HepG2 (cell line): ENCODE results near the gene HENMT1. TPM values are rescaled to one million over a fixed set of nuclear protein-coding genes. Genes with fewer than 3 reads are reported as not detected.

Experiments used
- ATAC-seq: fragments of 200-7000 bp; cut with Tn5 transposase; 3 replicates; pipeline ENCODE4 v1.9.1; 2020; ENCODE audit warnings: mild to moderate bottlenecking, moderate library complexity
- BruUV-seq: library from RNA; stranded (reverse); fragments of 400-500 nt; replicated peaks from 2 replicates; lab custom pipeline; 2021; lab: Mats Ljungman, UMichigan
- CTCF ChIA-PET: fragments of 300-600 bp; formaldehyde crosslinking; extraction: SDS; loops from one replicate; lab custom pipeline; 2021; ENCODE audit warnings: low total read pairs, inconsistent platforms, low intra/inter-chr PET ratio; lab: Yijun Ruan, JAX
- POLR2A ChIA-PET: fragments of 350-600 bp; sonication (Branson Sonifier 250); formaldehyde crosslinking; loops from one replicate; lab custom pipeline; 2020; ENCODE audit warnings: antibody characterized with exemption, inconsistent platforms; lab: Yijun Ruan, JAX
- DNase-seq: peaks from one replicate; pipeline ENCODE4 v3.0.0-alpha.2; 2015; ENCODE audit warnings: low spot score
- FAIRE-seq: peaks from 3 replicates; lab custom pipeline; 2011; peaks lifted over from hg19 to GRCh38; lab: Jason Lieb, UNC
- H2AFZ ChIP-seq: one replicate; pipeline ENCODE4 v1.6.1; 2011; ENCODE audit warnings: low read length, inconsistent platforms
- H3K27ac ChIP-seq: fragments of 300-600 bp; 3 replicates; pipeline ENCODE4 v1.8.0; 2011; ENCODE audit warnings: mixed run types, mild to moderate bottlenecking, mixed read lengths, low read length, inconsistent platforms; ENCODE audit not compliant: insufficient read depth; ENCODE audit errors: extremely low read length
- H3K27me3 ChIP-seq, 2 experiments: fragments of 200-600 bp in 1 of 2; 2 replicates in 1 of 2; 3 replicates in 1 of 2; pipeline versions ENCODE4 v1.6.0 to v1.8.0; 2011; ENCODE audit warnings: low read length in 2 of 2, mild to moderate bottlenecking in 2 of 2, moderate library complexity in 2 of 2, inconsistent platforms in 1 of 2; ENCODE audit not compliant: insufficient read depth in 2 of 2, control insufficient read depth in 1 of 2
- H3K36me3 ChIP-seq, 2 experiments: fragments of 200-600 bp in 1 of 2; replicated peaks in 1 of 2; 2 replicates in 1 of 2; 3 replicates in 1 of 2; pipeline versions ENCODE4 v1.5.1 to v1.8.0; 2011; ENCODE audit warnings: low read length in 2 of 2, inconsistent platforms in 1 of 2; ENCODE audit not compliant: insufficient read depth in 2 of 2, control insufficient read depth in 1 of 2
- H3K4me1 ChIP-seq: 2 replicates; pipeline ENCODE4 v1.5.1; 2012; ENCODE audit warnings: low read length, inconsistent platforms; ENCODE audit not compliant: insufficient read depth
- H3K4me2 ChIP-seq: 2 replicates; pipeline ENCODE4 v1.6.0; 2011; ENCODE audit warnings: low read depth, low read length, inconsistent platforms
- H3K4me3 ChIP-seq, 3 experiments: fragments of 200-600 bp in 1 of 3; sonication (generic), shearing (Covaris generic) in 1 of 3; replicated peaks in 1 of 3; 2 replicates each; pipeline ENCODE4 v1.5.1; 2011 to 2016; ENCODE audit warnings: low read length in 3 of 3, inconsistent platforms in 2 of 3, low read depth in 2 of 3, mild to moderate bottlenecking in 2 of 3, control low read depth in 1 of 3, mixed read lengths in 1 of 3; ENCODE audit not compliant: insufficient read depth in 1 of 3
- H3K79me2 ChIP-seq: one replicate; pipeline ENCODE4 v1.6.1; 2011; ENCODE audit warnings: low read length, inconsistent platforms; ENCODE audit not compliant: insufficient read depth
- H3K9ac ChIP-seq: 2 replicates; pipeline ENCODE4 v1.6.0; 2011; ENCODE audit warnings: mild to moderate bottlenecking, low read depth, low read length, inconsistent platforms; ENCODE audit not compliant: insufficient read depth
- H3K9me3 ChIP-seq: 2 replicates; pipeline ENCODE4 v1.5.1; 2012; ENCODE audit warnings: mild to moderate bottlenecking, low read length
- H4K20me1 ChIP-seq: 2 replicates; pipeline ENCODE4 v1.6.0; 2011; ENCODE audit warnings: inconsistent platforms, mild to moderate bottlenecking, low read length, moderate library complexity; ENCODE audit not compliant: insufficient read depth
- CSRNP1 ChIP-seq: sonication (generic); formaldehyde crosslinking; IDR thresholded peaks from 2 replicates; pipeline ENCODE4 v1.8.1; 2023; ENCODE audit warnings: mild to moderate bottlenecking, missing genetic modification reagents
- MZF1 ChIP-seq: sonication (generic); formaldehyde crosslinking; IDR thresholded peaks from 2 replicates; pipeline ENCODE4 v1.8.1; 2023; ENCODE audit warnings: mild to moderate bottlenecking, missing genetic modification reagents, borderline replicate concordance
- POLR2AphosphoS5 ChIP-seq: IDR thresholded peaks from 2 replicates; pipeline ENCODE4 v1.6.1; 2012; ENCODE audit warnings: low read depth, low read length
- RFX1 ChIP-seq: fragments of 450-650 bp; IDR thresholded peaks from 2 replicates; pipeline ENCODE4 v1.6.1; 2017
- RFXANK ChIP-seq: IDR thresholded peaks from 2 replicates; pipeline ENCODE4 v1.6.1; 2016
- ZNF350 ChIP-seq: sonication (generic); formaldehyde crosslinking; IDR thresholded peaks from 2 replicates; pipeline ENCODE4 v1.4.0; 2020; ENCODE audit warnings: mild to moderate bottlenecking, low read depth, missing genetic modification reagents, borderline replicate concordance
- WGBS: methylation state at CpG from one replicate; pipeline ENCODE4 v1.1.6; 2017; ENCODE audit warnings: low lambda C conversion rate; 5-methylcytosine and 5-hydroxymethylcytosine counted together
- in situ Hi-C: cut with HindIII; loops from 2 replicates; pipeline ENCODE4 v1.10.0; 2017; ENCODE audit warnings: low pct_unique_long_range_greater_than_20kb; ENCODE audit not compliant: extremely low pct_ligation_motif_present
- intact Hi-C: fragments of 100-400 bp; cut with micrococcal nuclease; formaldehyde crosslinking; loops from one replicate; pipeline ENCODE4 v1.10.0; 2022; ENCODE audit not compliant: unreplicated experiment
- polyA plus RNA-seq, 8 experiments: library from polyadenylated mRNA; depleted of rRNA in 3 of 8; stranded (reverse) in 7 of 8; unstranded in 1 of 8; fragments of >200 nt; fragmentation: Illumina TruSeq in 4 of 8; extraction: Trizol in 4 of 8; gene quantifications; 2 replicates each; pipeline versions ENCODE4 v1.2.1 to v1.2.3, GENCODE V29; 2011 to 2016; ENCODE audit warnings: low read depth in 4 of 8, missing spikeins in 1 of 8, mixed read lengths in 1 of 8; ENCODE audit not compliant: insufficient read depth in 1 of 8
- total RNA-seq, 5 experiments: library from RNA; depleted of rRNA; stranded (reverse); fragments of >200 nt; fragmentation: Illumina TruSeq; extraction: Trizol; gene quantifications; 2 replicates each; pipeline ENCODE4 v1.2.3, GENCODE V29; 2016; ENCODE audit warnings: low read depth in 1 of 5

The HENMT1 gene
- total and polyA plus RNA-seq, 2 of the 13 experiments (the other 11 are each of a cell fraction or from before 2014, with no cell fraction given): not detected

- TF ChIP-seq CSRNP1 (CRISPR knock-in tag) (no peak), MZF1 (CRISPR knock-in tag) (no peak)
These were observed 25.9 kb upstream of the HENMT1 start (continued) for GRCh38 chr1:108686614-108687313.

GRCh38 chr1:108685529-108685928 lies 24.6 kb upstream of the HENMT1 start:
- H3K36me3 ChIP-seq: no peaks in the 10 kb centered on the region
- H3K4me2 ChIP-seq: no peak overlapping the region
- no peak overlapping the region for H2AFZ ChIP-seq
- BruUV-seq: no TSS peak
- TF ChIP-seq ZNF350 (CRISPR knock-in tag) (no peak), POLR2AphosphoS5 (no peak), RFXANK (CRISPR knock-in tag) (no peak), RFX1 (no peak)
- TF ChIP-seq, all 625 proteins: peak for 0
- ATAC-seq: no peak
- POLR2A ChIA-PET: no interaction called here
- intact Hi-C loops (no loop called here), in situ Hi-C loops (no loop called here)
- peaks cover 0 to 3% of the 10 kb centered on the region in 2 experiments; a peak in 1 of 5 replicates for H3K27me3 ChIP-seq
- no peaks in the 10 kb centered on the region for H4K20me1 ChIP-seq
- no peak overlapping the region for H3K4me3 ChIP-seq
- no peaks in the 10 kb centered on the region for H3K79me2 ChIP-seq
- CTCF ChIA-PET: no interaction called here
- DNase-seq: no peak
- 3% methylated on average over 1 of the region's 1 CpG for WGBS
- no peaks in the 10 kb centered on the region for H3K9me3 ChIP-seq
- FAIRE-seq: no peak
- no peak overlapping the region for H3K27ac ChIP-seq
- peaks cover 24% of the 10 kb centered on the region for H3K4me1 ChIP-seq
- no peak overlapping the region for H3K9ac ChIP-seq
